Measurements from ENCODE around the gene SHROOM2.

The SHROOM2 gene

GRCh38 chrX:9785944-9786797, at the start of gene SHROOM2:
Gene SHROOM2, plus strand, starts transcription at chrX:9786429. Its CDS starts 117 bp downstream, at chrX:9786546.
- H3K27ac ChIP-seq (ENCODE audit: low read length) = no peak within 1 kb of the TSS
- H3K9ac ChIP-seq (ENCODE audit: low read depth, low read length) = peak within 1 kb of the TSS; percentile 73; the same call in 1 of the 2 replicates
- H3K4me3 ChIP-seq (ENCODE audit: low read length) = peak within 1 kb of the TSS; percentile 79

GRCh38 chrX:9737363-9737762, 48.9 kb upstream of the SHROOM2 start:
- no peaks in the 10 kb centered on the region; the same call in 1 of the 2 replicates for H3K36me3 ChIP-seq (ENCODE audit: insufficient read depth, low read depth, low read length)

More at GRCh38 chrX:9785944-9786797, at the start of gene SHROOM2:
- Histone ChIP-seq H3K4me1 (ENCODE audit: insufficient read depth, low read length) (peaks cover 29% of the 10 kb centered on the region; the same call in 1 of the 2 replicates), H3K27me3 (ENCODE audit: insufficient read depth, low read length) (peaks cover 12% of the 10 kb centered on the region; the same call in 1 of the 2 replicates), H3K9me3 (ENCODE audit: insufficient read depth, low read depth, low read length) (no peaks in the 10 kb centered on the region), H3K36me3 (ENCODE audit: insufficient read depth, low read depth, low read length) (no peaks in the 10 kb centered on the region)

GRCh38 chrX:9738151-9738550, 48.1 kb upstream of the SHROOM2 start:
- Histone ChIP-seq H3K36me3 (ENCODE audit: insufficient read depth, low read depth, low read length) (no peaks in the 10 kb centered on the region; the same call in 1 of the 2 replicates), H3K9ac (ENCODE audit: low read depth, low read length) (no peak overlapping the region), H3K4me1 (ENCODE audit: insufficient read depth, low read length) (no peaks in the 10 kb centered on the region), H3K4me3 (ENCODE audit: low read length) (no peak overlapping the region), H3K9me3 (ENCODE audit: insufficient read depth, low read depth, low read length) (no peaks in the 10 kb centered on the region), H3K27me3 (ENCODE audit: insufficient read depth, low read length) (no peaks in the 10 kb centered on the region), H3K27ac (ENCODE audit: low read length) (no peak overlapping the region)

More at GRCh38 chrX:9737363-9737762, 48.9 kb upstream of the SHROOM2 start:
- H3K9ac ChIP-seq (ENCODE audit: low read depth, low read length) = no peak overlapping the region
- H3K9me3 ChIP-seq (ENCODE audit: insufficient read depth, low read depth, low read length) = no peaks in the 10 kb centered on the region
- no peaks in the 10 kb centered on the region for H3K4me1 ChIP-seq (ENCODE audit: insufficient read depth, low read length)
- no peak overlapping the region for H3K4me3 ChIP-seq (ENCODE audit: low read length)
- no peaks in the 10 kb centered on the region for H3K27me3 ChIP-seq (ENCODE audit: insufficient read depth, low read length)
- H3K27ac ChIP-seq (ENCODE audit: low read length) = no peak overlapping the region

GRCh38 chrX:9739130-9739529, 47.1 kb upstream of the SHROOM2 start:
- Histone ChIP-seq H3K27ac (ENCODE audit: low read length) (no peak overlapping the region), H3K36me3 (ENCODE audit: insufficient read depth, low read depth, low read length) (no peaks in the 10 kb centered on the region; the same call in 1 of the 2 replicates), H3K4me1 (ENCODE audit: insufficient read depth, low read length) (no peaks in the 10 kb centered on the region), H3K9ac (ENCODE audit: low read depth, low read length) (no peak overlapping the region), H3K27me3 (ENCODE audit: insufficient read depth, low read length) (no peaks in the 10 kb centered on the region), H3K9me3 (ENCODE audit: insufficient read depth, low read depth, low read length) (no peaks in the 10 kb centered on the region), H3K4me3 (ENCODE audit: low read length) (no peak overlapping the region)

- H3K4me3 ChIP-seq (ENCODE audit: low read length) = no peak overlapping the region
These were observed 40.7 kb upstream of the SHROOM2 start for GRCh38 chrX:9745417-9746115.

GRCh38 chrX:9746148-9746888, 39.9 kb upstream of the SHROOM2 start:
- Histone ChIP-seq H3K9me3 (ENCODE audit: insufficient read depth, low read depth, low read length) (no peaks in the 10 kb centered on the region), H3K36me3 (ENCODE audit: insufficient read depth, low read depth, low read length) (no peaks in the 10 kb centered on the region; the same call in 1 of the 2 replicates), H3K4me1 (ENCODE audit: insufficient read depth, low read length) (peaks cover 3% of the 10 kb centered on the region; the same call in 1 of the 2 replicates), H3K9ac (ENCODE audit: low read depth, low read length) (no peak overlapping the region), H3K27me3 (ENCODE audit: insufficient read depth, low read length) (no peaks in the 10 kb centered on the region), H3K27ac (ENCODE audit: low read length) (no peak overlapping the region), H3K4me3 (ENCODE audit: low read length) (no peak overlapping the region)

More at GRCh38 chrX:9745417-9746115, 40.7 kb upstream of the SHROOM2 start:
- Histone ChIP-seq H3K9me3 (ENCODE audit: insufficient read depth, low read depth, low read length) (no peaks in the 10 kb centered on the region), H3K36me3 (ENCODE audit: insufficient read depth, low read depth, low read length) (no peaks in the 10 kb centered on the region; the same call in 1 of the 2 replicates), H3K9ac (ENCODE audit: low read depth, low read length) (no peak overlapping the region), H3K4me1 (ENCODE audit: insufficient read depth, low read length) (peaks cover 3% of the 10 kb centered on the region; the same call in 1 of the 2 replicates), H3K27ac (ENCODE audit: low read length) (no peak overlapping the region), H3K27me3 (ENCODE audit: insufficient read depth, low read length) (no peaks in the 10 kb centered on the region)

GRCh38 chrX:9747644-9748043, 38.6 kb upstream of the SHROOM2 start:
- H3K4me3 ChIP-seq (ENCODE audit: low read length) = no peak overlapping the region
- no peaks in the 10 kb centered on the region for H3K27me3 ChIP-seq (ENCODE audit: insufficient read depth, low read length)
- H3K9me3 ChIP-seq (ENCODE audit: insufficient read depth, low read depth, low read length) = no peaks in the 10 kb centered on the region
- peaks cover 3% of the 10 kb centered on the region; the same call in 1 of the 2 replicates for H3K4me1 ChIP-seq (ENCODE audit: insufficient read depth, low read length)
- no peak overlapping the region for H3K27ac ChIP-seq (ENCODE audit: low read length)
- no peaks in the 10 kb centered on the region; the same call in 1 of the 2 replicates for H3K36me3 ChIP-seq (ENCODE audit: insufficient read depth, low read depth, low read length)
- no peak overlapping the region for H3K9ac ChIP-seq (ENCODE audit: low read depth, low read length)

GRCh38 chrX:9749146-9749692, 37.0 kb upstream of the SHROOM2 start:
- Histone ChIP-seq H3K4me3 (ENCODE audit: low read length) (no peak overlapping the region), H3K36me3 (ENCODE audit: insufficient read depth, low read depth, low read length) (no peaks in the 10 kb centered on the region), H3K9me3 (ENCODE audit: insufficient read depth, low read depth, low read length) (no peaks in the 10 kb centered on the region), H3K9ac (ENCODE audit: low read depth, low read length) (no peak overlapping the region), H3K27me3 (ENCODE audit: insufficient read depth, low read length) (no peaks in the 10 kb centered on the region), H3K4me1 (ENCODE audit: insufficient read depth, low read length) (peaks cover 3% of the 10 kb centered on the region; the same call in 1 of the 2 replicates), H3K27ac (ENCODE audit: low read length) (no peak overlapping the region)

GRCh38 chrX:9757366-9757765, 28.9 kb upstream of the SHROOM2 start:
- no peaks in the 10 kb centered on the region for H3K36me3 ChIP-seq (ENCODE audit: insufficient read depth, low read depth, low read length)
- H3K27ac ChIP-seq (ENCODE audit: low read length) = no peak overlapping the region
- no peak overlapping the region for H3K4me3 ChIP-seq (ENCODE audit: low read length)
- no peaks in the 10 kb centered on the region for H3K9me3 ChIP-seq (ENCODE audit: insufficient read depth, low read depth, low read length)
- H3K9ac ChIP-seq (ENCODE audit: low read depth, low read length) = no peak overlapping the region
- H3K4me1 ChIP-seq (ENCODE audit: insufficient read depth, low read length) = no peaks in the 10 kb centered on the region
- H3K27me3 ChIP-seq (ENCODE audit: insufficient read depth, low read length) = no peaks in the 10 kb centered on the region

GRCh38 chrX:9758021-9758638, 28.1 kb upstream of the SHROOM2 start:
- H3K27ac ChIP-seq (ENCODE audit: low read length) = no peak overlapping the region
- no peak overlapping the region for H3K4me3 ChIP-seq (ENCODE audit: low read length)
- no peaks in the 10 kb centered on the region for H3K27me3 ChIP-seq (ENCODE audit: insufficient read depth, low read length)
- H3K9me3 ChIP-seq (ENCODE audit: insufficient read depth, low read depth, low read length) = no peaks in the 10 kb centered on the region
- H3K36me3 ChIP-seq (ENCODE audit: insufficient read depth, low read depth, low read length) = no peaks in the 10 kb centered on the region
- H3K9ac ChIP-seq (ENCODE audit: low read depth, low read length) = no peak overlapping the region
- no peaks in the 10 kb centered on the region for H3K4me1 ChIP-seq (ENCODE audit: insufficient read depth, low read length)

All from iPS-20b (cell line).